Activated naive CD8-positive, alpha-beta T cell treated with anti-CD3 and anti-CD28 coated beads, Interleukin-2, amount 10 ng/mL, durations not matched to agents 7 days and 5 days (primary cell): Measurements from ENCODE around the gene DHRS2. TPM values are rescaled to one million over a fixed set of nuclear protein-coding genes. Genes with fewer than 3 reads are reported as not detected.
"Not testable (repeated sequence)": the region's sequence is repeated elsewhere in the genome, so short reads cannot be mapped to it uniquely, and the experiment has no call there.

Source experiments
- ATAC-seq: fragments of 150-1000 bp; cut with Tn5 transposase; one replicate; pipeline ENCODE4 v1.10.0; 2021; ENCODE audit warnings: low read depth, moderate library complexity
- POLR2A ChIA-PET: fragments of 350-600 bp; sonication (Branson Sonifier 250); formaldehyde crosslinking; loops from one replicate; lab custom pipeline; 2021; ENCODE audit warnings: antibody characterized with exemption; lab: Charles Lee
- DNase-seq: peaks from one replicate; pipeline ENCODE4 v3.0.0; 2021
- H3K27ac Mint-ChIP-seq: one replicate; pipeline ENCODE4 v1.8.0; 2022; ENCODE audit warnings: mild to moderate bottlenecking, mixed read lengths
- H3K27me3 Mint-ChIP-seq: one replicate; pipeline ENCODE4 v1.8.0; 2022; ENCODE audit warnings: mild to moderate bottlenecking, moderate library complexity, mixed read lengths
- H3K36me3 Mint-ChIP-seq: one replicate; pipeline ENCODE4 v1.8.0; 2021; ENCODE audit warnings: mild to moderate bottlenecking, mixed read lengths
- H3K4me1 Mint-ChIP-seq: one replicate; pipeline ENCODE4 v1.8.0; 2021; ENCODE audit warnings: mixed read lengths
- H3K4me3 Mint-ChIP-seq: one replicate; pipeline ENCODE4 v1.8.0; 2022; ENCODE audit warnings: mild to moderate bottlenecking, moderate library complexity, mixed read lengths
- H3K9me3 Mint-ChIP-seq: one replicate; pipeline ENCODE4 v1.8.0; 2021; ENCODE audit warnings: mixed read lengths
- total RNA-seq, 2 experiments: library from RNA; stranded (reverse); gene quantifications; one replicate each; pipeline ENCODE4 v1.2.3, GENCODE V29; 2021

DHRS2 gene
- total RNA-seq, 2 experiments from 2014 or later = 0.17 TPM; not detected in 1

DNA sequence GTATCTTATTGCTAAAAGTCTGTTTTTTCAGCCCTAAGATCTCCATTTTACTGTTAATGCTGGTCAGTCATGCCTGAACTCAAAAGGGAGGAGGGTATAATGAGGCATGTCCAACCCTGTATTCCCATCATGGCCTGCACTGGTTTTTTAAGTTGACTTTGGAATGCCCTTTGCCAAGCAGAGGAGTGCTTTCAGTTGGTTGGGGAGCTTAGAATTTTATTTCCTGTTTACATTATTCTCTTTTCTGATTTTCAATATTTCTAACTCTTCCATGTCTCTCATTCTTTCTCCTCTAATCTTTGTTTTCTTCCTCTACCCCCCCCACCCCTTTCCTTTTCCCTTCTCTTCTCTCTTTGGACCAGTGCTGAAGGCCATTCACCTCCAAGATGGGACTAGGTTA is 4.9 kb upstream of the DHRS2 start:
- Mint-ChIP-seq H3K27ac (no peak overlapping the region), H3K4me3 (no peak overlapping the region), H3K27me3 (peaks cover 5% of the 10 kb centered on the region), H3K9me3 (no peaks in the 10 kb centered on the region), H3K4me1 (peaks cover 5% of the 10 kb centered on the region), H3K36me3 (no peaks in the 10 kb centered on the region)
- POLR2A ChIA-PET = interaction anchor here (1.0 to 1.6 kb wide), 2 partner anchors 21 to 42 kb away, joined by 4 to 9 read pairs; no protein-coding TSS in a partner anchor
- DNase-seq = no peak
- no peak for ATAC-seq

DNA sequence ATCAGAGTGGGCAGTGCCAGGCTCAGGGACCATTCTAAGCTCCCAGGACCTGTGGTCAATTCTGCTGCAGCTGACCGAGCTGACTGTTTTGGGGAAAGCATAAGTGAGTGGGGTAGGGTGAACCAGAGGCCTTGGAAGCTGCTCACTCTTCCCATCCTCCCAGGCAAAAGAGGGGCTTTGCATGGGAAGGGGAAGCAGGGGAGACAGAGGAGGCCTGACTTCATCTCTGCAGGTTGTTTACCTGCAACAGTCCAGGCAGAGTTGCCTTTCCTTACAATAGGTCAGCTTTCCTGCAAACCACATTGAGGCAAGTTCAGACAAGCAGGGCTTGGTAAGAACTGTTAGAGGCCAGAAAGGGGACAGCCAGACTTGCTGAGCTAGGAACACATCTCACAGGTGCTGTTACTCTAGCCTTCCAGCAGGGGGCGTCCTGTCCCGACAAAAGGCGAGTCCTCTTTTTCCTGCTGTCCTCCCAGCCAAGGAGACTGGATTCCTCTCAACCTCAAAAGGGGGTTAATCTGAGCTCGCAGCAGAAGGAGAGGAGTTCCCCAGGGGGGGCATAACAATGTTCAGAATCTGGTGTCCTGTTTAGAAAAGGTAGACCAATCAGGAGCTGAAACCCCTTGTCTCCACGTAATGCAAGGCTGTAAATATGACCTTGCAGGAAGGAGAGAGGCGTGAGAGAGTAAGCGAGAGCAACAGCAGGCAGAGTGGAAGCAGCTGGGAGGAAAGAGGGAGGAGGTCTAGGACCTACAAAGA is 4.3 kb upstream of the DHRS2 start:
- H3K9me3 Mint-ChIP-seq = no peaks in the 10 kb centered on the region
- POLR2A ChIA-PET = interaction anchor here (1.0 to 1.6 kb wide), 3 partner anchors 21 to 43 kb away, joined by 3 to 9 read pairs (median 4); no protein-coding TSS in a partner anchor
- peaks cover 5% of the 10 kb centered on the region for H3K4me1 Mint-ChIP-seq
- ATAC-seq (peak; percentile 80), DNase-seq (peak; percentile 80)
- H3K4me3 Mint-ChIP-seq = peak overlapping the region; percentile 15
- H3K27ac Mint-ChIP-seq = no peak overlapping the region
- H3K36me3 Mint-ChIP-seq = no peaks in the 10 kb centered on the region
- H3K27me3 Mint-ChIP-seq = peaks cover 5% of the 10 kb centered on the region

DNA sequence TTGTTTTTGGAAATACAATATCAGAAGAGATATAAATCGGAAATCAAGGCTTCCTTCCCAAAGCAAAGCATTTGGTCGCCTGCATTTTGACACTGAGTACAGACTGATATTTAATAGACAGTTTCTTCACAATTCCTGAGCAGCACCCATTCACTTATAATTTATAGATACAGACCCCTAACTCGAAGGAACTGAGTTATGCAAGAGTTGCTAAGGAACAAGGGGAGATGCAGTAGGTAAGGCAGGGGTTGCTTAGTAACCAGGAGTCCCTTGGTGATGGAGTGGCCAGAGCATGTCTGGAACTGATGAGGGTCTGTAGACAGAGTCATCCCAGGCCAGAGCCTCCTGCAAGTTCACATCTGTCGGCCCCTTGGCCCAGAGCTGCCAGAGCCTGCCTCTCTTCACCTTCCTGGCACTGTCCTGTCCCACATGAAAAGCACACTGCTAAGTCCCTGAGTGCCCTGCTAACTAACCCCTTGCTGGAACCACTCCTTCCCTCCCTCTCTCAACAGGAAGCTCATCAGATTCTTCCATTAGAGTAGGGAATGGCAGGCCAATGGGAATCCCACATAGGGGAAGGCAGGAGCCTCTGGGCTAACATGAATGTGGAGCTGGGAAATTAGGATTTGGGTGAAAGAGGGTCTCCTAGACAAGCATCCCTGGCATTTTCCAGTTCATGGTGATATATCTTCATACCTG is 3.6 kb upstream of the DHRS2 start:
- H3K9me3 Mint-ChIP-seq = no peaks in the 10 kb centered on the region
- no peaks in the 10 kb centered on the region for H3K36me3 Mint-ChIP-seq
- peaks cover 5% of the 10 kb centered on the region for H3K27me3 Mint-ChIP-seq
- H3K27ac Mint-ChIP-seq = no peak overlapping the region
- H3K4me1 Mint-ChIP-seq = peaks cover 5% of the 10 kb centered on the region
- POLR2A ChIA-PET = interaction anchor here (1.0 to 1.6 kb wide), 3 partner anchors 22 to 44 kb away, joined by 3 to 9 read pairs (median 4); no protein-coding TSS in a partner anchor
- peak overlapping the region; percentile 15 for H3K4me3 Mint-ChIP-seq
- ATAC-seq = no peak
- DNase-seq = no peak

DNA sequence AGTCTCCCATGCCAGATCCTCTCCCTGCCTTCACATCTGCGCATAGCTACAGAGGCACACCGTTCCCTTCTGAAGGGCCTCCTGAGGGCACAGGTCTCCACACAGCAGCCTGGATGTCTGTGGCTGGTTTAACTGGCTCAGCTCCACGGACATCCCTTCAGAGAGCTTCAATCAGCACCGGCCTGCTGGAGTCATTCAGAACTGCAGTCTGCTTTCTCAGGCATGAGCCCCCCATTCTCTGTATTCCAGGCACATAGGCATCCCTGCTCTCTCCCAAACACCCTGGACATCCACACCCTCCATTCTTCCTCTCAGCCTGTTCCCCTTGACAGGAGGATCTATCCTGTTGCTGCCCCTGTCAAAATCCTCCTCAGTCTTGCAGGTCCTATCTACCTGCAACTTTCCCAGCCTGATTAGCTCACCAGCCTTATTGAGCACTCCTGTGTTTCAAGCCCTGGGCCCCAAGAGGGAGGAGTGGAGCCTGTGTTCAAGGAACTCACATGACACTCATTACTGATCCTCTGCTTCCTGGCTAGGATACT is 2.9 kb upstream of the DHRS2 start:
- DNase-seq (no peak), ATAC-seq (no peak)
- peaks cover 5% of the 10 kb centered on the region for H3K4me1 Mint-ChIP-seq
- peaks cover 5% of the 10 kb centered on the region for H3K27me3 Mint-ChIP-seq
- POLR2A ChIA-PET = interaction anchor here (0.6 to 1.2 kb wide), 2 partner anchors 28 to 312 kb away, joined by 3 read pairs; no protein-coding TSS in a partner anchor
- no peak overlapping the region for H3K4me3 Mint-ChIP-seq
- H3K9me3 Mint-ChIP-seq = no peaks in the 10 kb centered on the region
- H3K27ac Mint-ChIP-seq = no peak overlapping the region
- no peaks in the 10 kb centered on the region for H3K36me3 Mint-ChIP-seq

DNA sequence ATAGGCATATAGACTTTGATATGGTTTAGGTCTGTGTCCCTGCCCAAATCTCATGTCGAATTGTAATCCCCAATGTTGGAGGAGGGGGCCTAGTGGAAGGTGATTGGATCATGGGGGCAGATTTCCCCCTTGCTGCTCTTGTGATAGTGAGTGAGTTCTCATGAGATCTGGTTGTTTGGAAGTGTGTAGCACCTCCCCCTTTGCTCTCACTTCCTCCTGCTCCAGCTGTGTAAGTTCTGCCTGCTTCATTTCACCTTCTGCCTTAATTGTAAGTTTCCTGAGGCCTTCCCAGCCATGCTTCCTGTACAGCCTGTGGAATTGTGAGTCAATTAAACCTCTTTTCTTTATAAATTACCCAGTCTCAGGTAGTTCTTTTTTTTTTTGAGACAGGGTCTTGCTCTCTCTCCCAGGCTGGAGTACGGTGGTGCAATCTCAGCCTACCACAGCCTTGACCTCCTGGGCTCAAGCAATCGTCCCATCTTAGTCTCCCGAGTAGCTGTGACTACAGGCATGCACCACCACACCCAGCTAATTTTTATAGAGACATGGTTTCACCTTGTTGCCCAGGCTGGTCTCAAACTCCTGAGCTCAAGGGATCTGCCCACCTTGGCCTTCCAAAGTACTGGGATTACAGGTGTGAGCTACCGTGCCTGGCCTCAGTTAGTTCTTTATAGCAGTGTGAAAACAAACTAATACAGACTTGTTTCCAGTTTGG is 1.3 kb upstream of the DHRS2 start:
- ATAC-seq, H3K27me3 Mint-ChIP-seq, H3K4me1 Mint-ChIP-seq, H3K4me3 Mint-ChIP-seq, POLR2A ChIA-PET, H3K9me3 Mint-ChIP-seq, DNase-seq, H3K27ac Mint-ChIP-seq, H3K36me3 Mint-ChIP-seq: not testable (repeated sequence)

DNA sequence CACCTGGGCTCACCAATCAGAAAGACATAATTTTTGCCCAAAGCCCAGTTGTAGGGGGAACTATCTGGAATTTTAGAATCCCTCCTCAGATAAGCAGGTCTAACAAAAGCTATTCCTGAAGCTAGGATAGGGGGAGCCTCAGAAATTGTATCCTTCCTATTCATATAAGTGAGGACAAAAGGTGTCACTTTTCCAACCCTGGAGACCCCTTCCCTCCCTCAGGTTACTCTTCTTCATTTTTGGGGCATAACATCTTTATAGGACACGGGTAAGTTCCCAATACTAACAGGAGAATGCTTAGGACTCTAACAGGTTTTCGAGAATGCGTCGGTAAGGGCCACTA is 1.1 kb downstream of the DHRS2 start:
- POLR2A ChIA-PET = not testable (repeated sequence)

DNA sequence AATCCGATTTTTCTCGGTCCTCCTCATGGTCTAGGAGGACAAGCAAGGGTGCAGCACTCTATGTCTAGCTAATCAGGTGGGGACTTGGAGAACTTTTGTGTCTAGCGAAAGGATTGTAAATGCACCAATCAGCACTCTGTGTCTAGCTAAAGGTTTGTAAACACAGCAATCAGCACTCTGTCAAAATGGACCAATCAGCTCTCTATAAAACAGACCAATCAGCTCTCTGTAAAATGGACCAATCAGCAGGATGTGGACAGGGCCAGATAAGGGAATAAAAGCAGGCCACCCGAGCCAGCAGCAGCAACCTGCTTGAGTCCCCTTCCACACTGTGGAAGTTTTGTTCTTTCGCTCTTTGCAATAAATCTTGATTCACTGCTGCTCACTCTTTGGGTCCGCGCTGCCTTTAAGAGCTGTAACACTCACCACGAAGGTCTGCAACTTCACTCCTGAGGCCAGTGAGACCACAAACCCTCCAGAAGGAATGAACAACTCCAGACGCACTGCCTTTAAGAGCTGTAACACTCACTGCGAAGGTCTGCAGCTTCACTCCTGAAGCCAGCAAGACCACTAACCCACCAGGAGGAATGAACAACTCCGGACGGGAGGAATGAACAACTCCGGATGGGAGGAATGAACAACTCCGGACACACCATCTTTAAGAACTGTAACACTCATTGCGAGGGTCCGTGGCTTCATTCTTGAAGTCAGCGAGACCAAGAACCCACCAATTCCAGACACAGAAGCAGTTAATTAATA is 1.7 kb downstream of the DHRS2 start:
- POLR2A ChIA-PET, DNase-seq, H3K4me3 Mint-ChIP-seq, H3K27ac Mint-ChIP-seq, H3K27me3 Mint-ChIP-seq, H3K4me1 Mint-ChIP-seq, H3K36me3 Mint-ChIP-seq, ATAC-seq, H3K9me3 Mint-ChIP-seq: not testable (repeated sequence)

More for the DNA sequence above, 1.1 kb downstream of the DHRS2 start:
- not testable (repeated sequence) for DNase-seq, ATAC-seq, H3K36me3 Mint-ChIP-seq, H3K9me3 Mint-ChIP-seq, H3K27me3 Mint-ChIP-seq, H3K27ac Mint-ChIP-seq, H3K4me1 Mint-ChIP-seq, H3K4me3 Mint-ChIP-seq

DNA sequence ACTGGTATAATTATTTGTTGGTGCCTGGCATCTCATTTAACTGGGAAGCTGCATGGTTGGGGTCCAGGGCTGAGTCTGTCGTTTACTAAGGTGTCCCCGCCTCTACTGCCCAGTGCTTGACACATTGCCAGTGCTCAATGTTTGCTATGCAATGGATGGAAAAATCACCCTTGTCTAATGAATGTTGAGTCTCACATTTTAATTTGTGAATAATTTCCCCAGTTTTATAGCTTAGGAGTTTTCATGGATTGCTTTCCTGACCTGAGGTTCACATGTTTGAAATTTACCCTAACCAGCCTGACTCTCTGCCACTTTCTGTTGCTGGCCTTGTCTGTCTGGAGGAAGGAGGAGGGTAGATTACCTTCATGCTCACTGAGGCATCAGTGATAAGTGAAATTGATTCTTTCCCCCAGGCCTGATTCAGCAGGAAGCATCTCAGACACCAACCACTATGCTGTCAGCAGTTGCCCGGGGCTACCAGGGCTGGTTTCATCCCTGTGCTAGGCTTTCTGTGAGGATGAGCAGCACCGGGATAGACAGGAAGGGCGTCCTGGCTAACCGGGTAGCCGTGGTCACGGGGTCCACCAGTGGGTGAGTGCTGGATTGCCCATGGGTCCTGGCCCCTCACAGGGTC is 2.4 kb downstream of the DHRS2 start:
- Mint-ChIP-seq H3K4me1 (no peaks in the 10 kb centered on the region), H3K27ac (no peak overlapping the region), H3K4me3 (no peak overlapping the region), H3K9me3 (no peaks in the 10 kb centered on the region), H3K27me3 (peaks cover 5% of the 10 kb centered on the region), H3K36me3 (no peaks in the 10 kb centered on the region)
- DNase-seq (no peak), ATAC-seq (no peak)
- POLR2A ChIA-PET = no interaction called here

DNA sequence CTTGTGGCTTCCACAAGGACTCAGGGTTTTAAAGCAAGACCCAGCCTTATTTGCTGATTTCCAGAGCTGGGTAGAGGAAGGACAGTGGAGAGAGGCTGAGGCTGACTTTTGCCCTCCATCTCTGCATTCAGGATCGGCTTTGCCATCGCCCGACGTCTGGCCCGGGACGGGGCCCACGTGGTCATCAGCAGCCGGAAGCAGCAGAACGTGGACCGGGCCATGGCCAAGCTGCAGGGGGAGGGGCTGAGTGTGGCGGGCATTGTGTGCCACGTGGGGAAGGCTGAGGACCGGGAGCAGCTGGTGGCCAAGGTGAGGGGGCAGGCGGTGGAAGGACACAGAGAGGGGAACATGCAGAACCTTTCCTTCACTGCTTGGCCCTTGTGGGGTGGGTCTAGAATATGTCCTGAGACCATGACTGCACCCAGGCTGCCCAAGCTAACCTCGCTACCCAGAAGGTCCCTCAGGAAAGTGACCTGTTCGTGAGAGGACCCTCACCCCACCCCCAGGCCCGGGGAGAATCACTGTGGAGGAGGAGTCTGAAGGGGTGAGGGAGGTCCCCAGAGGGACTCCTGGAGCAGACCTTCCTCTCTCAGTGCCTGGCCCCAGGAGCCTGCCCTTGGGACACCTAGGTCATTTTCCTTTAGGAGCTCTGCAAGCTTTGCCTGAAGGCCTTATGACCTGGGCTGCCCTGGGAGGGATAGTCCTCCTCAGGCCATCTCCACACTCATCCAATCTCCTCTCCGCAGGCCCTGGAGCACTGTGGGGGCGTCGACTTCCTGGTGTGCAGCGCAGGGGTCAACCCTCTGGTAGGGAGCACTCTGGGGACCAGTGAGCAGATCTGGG is 3.1 kb downstream of the DHRS2 start:
- Mint-ChIP-seq H3K36me3 (no peaks in the 10 kb centered on the region), H3K9me3 (no peaks in the 10 kb centered on the region), H3K27me3 (peaks cover 5% of the 10 kb centered on the region), H3K4me1 (no peaks in the 10 kb centered on the region), H3K27ac (no peak overlapping the region), H3K4me3 (no peak overlapping the region)
- POLR2A ChIA-PET = no interaction called here
- ATAC-seq (no peak), DNase-seq (no peak)

DNA sequence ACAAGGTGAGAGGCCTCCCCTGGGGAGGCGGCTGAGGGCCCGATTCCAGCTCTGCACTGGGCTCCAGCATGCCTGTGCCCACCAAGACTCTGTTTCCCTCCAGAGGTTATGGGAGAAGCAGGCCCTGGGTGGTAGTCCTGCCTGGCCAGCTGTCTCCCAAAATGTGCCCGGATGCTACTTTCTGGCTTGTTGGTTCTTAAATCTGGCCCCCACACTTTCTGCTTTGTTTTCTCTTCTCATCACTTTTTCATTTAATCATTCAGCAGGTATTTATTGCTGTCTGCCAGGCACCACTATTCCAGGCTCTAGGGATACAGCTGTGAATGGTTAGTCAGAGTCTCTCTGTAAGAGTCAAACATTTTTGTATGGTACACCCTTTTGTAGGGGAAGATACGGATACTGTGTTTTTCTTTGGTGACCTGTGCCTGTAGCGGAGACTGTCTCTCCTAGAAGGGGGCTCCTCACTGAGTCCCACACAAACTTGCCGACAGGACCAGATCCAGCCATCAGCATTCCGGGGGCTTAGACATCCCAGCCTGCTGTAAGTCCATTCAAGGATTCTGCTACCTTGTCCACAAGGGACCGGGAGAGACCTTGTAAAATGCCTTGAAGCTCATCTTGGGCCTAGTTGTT is 3.8 kb downstream of the DHRS2 start:
- POLR2A ChIA-PET = no interaction called here
- Mint-ChIP-seq H3K27ac (no peak overlapping the region), H3K4me1 (no peaks in the 10 kb centered on the region), H3K36me3 (no peaks in the 10 kb centered on the region), H3K4me3 (no peak overlapping the region), H3K9me3 (no peaks in the 10 kb centered on the region), H3K27me3 (no peaks in the 10 kb centered on the region)
- DNase-seq (no peak), ATAC-seq (no peak)

DNA sequence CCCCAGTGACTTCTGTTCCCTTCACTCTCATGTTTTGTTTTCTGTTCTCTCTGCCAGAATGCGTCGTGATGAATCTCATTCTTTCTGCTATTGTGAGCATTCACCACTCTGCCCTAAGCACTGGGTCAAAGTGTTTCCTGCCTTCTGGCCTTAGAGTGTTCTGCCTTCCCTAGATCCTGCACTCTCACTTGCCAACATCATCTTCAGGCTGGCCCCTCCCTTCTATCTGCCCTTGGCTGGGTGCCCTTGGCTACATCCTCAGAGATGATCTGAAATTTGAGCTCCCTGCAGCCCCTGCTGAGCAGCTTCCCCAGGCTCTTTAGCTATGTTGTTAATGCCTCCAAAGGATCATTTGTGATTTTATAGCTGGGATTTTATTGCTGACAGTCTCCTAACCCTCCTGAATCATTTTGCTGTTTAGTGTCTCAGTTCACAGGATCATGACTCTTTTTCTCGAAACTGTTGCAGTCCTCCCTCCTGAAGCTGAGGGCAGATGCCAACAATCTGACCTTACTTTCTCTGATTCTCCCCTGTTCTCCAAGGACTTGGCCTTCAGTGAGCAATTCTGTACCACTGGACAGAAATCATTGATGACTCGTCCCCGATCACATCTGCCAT is 4.5 kb downstream of the DHRS2 start:
- ATAC-seq (no peak), DNase-seq (no peak)
- no peaks in the 10 kb centered on the region for H3K9me3 Mint-ChIP-seq
- H3K4me1 Mint-ChIP-seq = no peaks in the 10 kb centered on the region
- no peak overlapping the region for H3K4me3 Mint-ChIP-seq
- H3K27me3 Mint-ChIP-seq = no peaks in the 10 kb centered on the region
- no peaks in the 10 kb centered on the region for H3K36me3 Mint-ChIP-seq
- POLR2A ChIA-PET = no interaction called here
- no peak overlapping the region for H3K27ac Mint-ChIP-seq
